ENCODE results near the gene PRAC1. TPM values are rescaled to one million over a fixed set of nuclear protein-coding genes. Genes with fewer than 3 reads are reported as not detected.

PRAC1 gene
- total and polyA plus RNA-seq, 10 of the 15 experiments (the other 5 are each of a cell fraction or from before 2014, with no cell fraction given): not detected

DNA sequence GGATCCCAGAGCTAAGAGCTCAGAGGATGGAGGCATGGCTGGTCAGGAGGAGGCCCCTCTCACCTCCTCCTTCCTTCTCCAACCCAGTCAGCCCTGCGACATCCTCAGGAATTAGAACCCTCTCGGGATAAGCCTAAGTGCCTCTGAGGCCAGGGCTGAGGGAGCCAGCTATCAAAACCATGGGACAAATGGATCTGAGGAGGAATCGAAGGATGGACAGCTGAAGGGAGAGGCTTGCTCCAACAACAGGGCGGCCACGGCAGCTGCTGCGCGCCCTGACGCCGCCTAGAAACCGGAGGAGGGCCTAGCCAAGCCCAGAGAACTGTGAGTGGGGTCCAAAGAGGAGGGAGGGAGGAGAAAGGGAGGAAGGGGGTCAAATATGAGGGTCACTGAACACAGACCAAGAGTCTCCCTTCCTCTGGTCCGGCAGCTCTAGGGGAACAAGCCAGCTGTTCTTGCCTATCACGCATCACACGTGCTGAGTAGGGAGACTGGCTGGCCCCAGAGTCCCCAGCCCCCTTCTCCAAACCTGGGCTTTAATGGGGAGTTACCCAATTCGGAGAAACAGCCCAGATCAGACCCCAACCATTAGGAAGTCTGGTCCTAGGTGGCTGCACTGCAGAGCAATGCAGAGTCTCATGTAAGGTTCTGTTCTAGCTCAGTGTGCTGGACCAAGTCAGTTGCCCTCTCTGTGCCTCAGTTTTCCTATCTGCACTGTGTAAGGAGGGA, 12.2 kb upstream of the PRAC1 start:
- DNase-seq (ENCODE audit: low read depth, low spot score): no peak
- POLR2A ChIA-PET: no interaction called here

More for the DNA sequence above, 12.2 kb upstream of the PRAC1 start:
- no peaks in the 10 kb centered on the region for H3K79me2 ChIP-seq (ENCODE audit: control insufficient read depth, insufficient read depth, low read length)
- no peak overlapping the region for H3K4me3 ChIP-seq
- no peak overlapping the region for H3K27ac ChIP-seq (ENCODE audit: control insufficient read depth, insufficient read depth)
- intact Hi-C loops (cut with micrococcal nuclease; ENCODE audit: unreplicated experiment): no loop called here
- FAIRE-seq: no peak
- no peak overlapping the region for H3K9ac ChIP-seq (ENCODE audit: control insufficient read depth, insufficient read depth, low read length)
- no peaks in the 10 kb centered on the region for H3K4me1 ChIP-seq (ENCODE audit: control insufficient read depth, insufficient read depth, low read length)
- CTCF ChIA-PET: interaction anchor here (0.6 to 2.6 kb wide), 4 partner anchors 11 to 692 kb away, joined by 3 to 12 read pairs (median 3); partner anchors contain the start of gene PRAC2
- H4K20me1 ChIP-seq (ENCODE audit: control insufficient read depth, insufficient read depth): no peaks in the 10 kb centered on the region
- WGBS (ENCODE audit: insufficient coverage, insufficient replicate concordance, low lambda C conversion rate, missing lambda C conversion rate): 41% methylated on average over 13 of the region's 14 CpGs
- H3K9me3 ChIP-seq (replicated peaks; ENCODE audit: control insufficient read depth, insufficient read depth, low read length): no peaks in the 10 kb centered on the region
- peaks cover 20 to 43% of the 10 kb centered on the region in 2 experiments for H3K27me3 ChIP-seq (replicated peaks in 1 of 2; ENCODE audit: control insufficient read depth in 2 of 2, insufficient read depth in 2 of 2, low read length in 1 of 2)
- TF ChIP-seq RCOR1 (conservative IDR thresholded peaks at IDR 0.05; ENCODE audit: low read depth, low read length): no peak
- TF ChIP-seq MEF2A (IDR thresholded peaks at IDR 0.05; ENCODE audit: insufficient read depth, low read depth, low read length): no peak
- no peak for TF ChIP-seq SPI1 (IDR thresholded peaks at IDR 0.05; ENCODE audit: borderline replicate concordance, insufficient read depth, low read depth, low read length)
- no peak for TF ChIP-seq NRF1 (conservative IDR thresholded peaks at IDR 0.05; ENCODE audit: low read depth, low read length)
- TF ChIP-seq PBX3 (IDR thresholded peaks at IDR 0.05; ENCODE audit: insufficient replicate concordance, low read depth, low read length): no peak
- in situ Hi-C loops (cut with MboI): no loop called here
- no peak overlapping the region for H3K4me2 ChIP-seq (ENCODE audit: control insufficient read depth, insufficient read depth)
- SMC1A ChIA-PET (ENCODE audit: uncharacterized antibody, unreplicated experiment): interaction anchor here (1.3 to 1.6 kb wide), 2 partner anchors 11 to 69 kb away, joined by 4 read pairs; no protein-coding TSS in a partner anchor
- H3K36me3 ChIP-seq (ENCODE audit: control insufficient read depth in 2 of 2, insufficient read depth in 2 of 2, low read length in 1 of 2): no peaks in the 10 kb centered on the region
- ATAC-seq: no peak
- no TSS peak for BruUV-seq (replicated peaks)
- RAD21 ChIA-PET (ENCODE audit: unreplicated experiment): no interaction called here
- H2AFZ ChIP-seq (ENCODE audit: control insufficient read depth, low read depth, low read length): no peak overlapping the region

Measured in GM12878 (cell line).